CD4-positive, alpha-beta T cell treated with Interleukin-1 beta for 1 hour (primary cell): ENCODE measurements around the gene C6orf62.
"Not testable (repeated sequence)": the region's sequence is repeated elsewhere in the genome, so short reads cannot be mapped to it uniquely, and the experiment has no call there.

Experiments used
- DNase-seq, 2 donors: peaks; one replicate each; pipeline ENCODE4 v3.0.0-alpha.2; 2020 to 2022

C6orf62 gene

DNA sequence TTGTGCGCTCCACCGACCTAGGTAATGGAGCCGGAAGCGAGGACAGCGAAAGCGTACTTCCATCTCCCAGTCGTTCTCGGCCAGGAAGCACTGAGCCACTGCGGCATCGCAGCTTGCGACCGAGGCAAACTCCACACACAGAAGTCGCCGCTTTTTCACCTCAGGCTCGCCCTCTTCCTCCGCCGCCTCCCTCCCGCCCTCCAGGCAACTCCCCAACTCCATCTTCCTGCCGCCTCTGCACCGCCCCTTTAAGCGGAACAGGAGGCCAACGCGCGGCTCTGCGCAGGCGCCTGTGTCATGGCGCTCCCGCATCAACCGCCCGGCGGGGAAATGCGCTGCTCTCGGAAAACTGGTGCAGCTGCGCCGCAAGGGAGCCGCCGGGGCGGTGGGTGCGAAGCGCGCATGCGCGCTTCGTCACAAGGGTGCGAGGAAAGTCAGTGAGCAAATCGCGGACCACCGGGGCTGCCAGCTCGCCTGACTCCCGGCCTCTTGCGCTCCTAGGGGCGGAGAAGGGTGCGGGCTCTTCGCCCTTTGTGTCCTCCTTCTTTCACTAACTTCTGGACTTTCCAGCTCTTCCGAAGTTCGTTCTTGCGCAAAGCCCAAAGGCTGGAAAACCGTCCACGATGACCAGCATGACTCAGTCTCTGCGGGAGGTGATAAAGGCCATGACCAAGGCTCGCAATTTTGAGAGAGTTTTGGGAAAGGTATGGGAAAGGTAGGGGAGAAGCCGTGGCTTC is 52.1 kb downstream of the C6orf62 start, which contains the start of the genes ACOT13 and TDP2:
Gene ACOT13, plus strand, starts transcription at position 437 of the 737 bp plus-strand sequence. Its CDS starts 187 bp downstream, at position 624.
Gene TDP2, minus strand, starts transcription at position 259 of the 737 bp plus-strand sequence. Its CDS starts 37 bp downstream, at position 222.
- DNase-seq = peak; percentile 97 to 98

- DNase-seq = peak in 1 of 2 donors; percentile 35
Observed at GRCh38 chr6:24666097-24666640, 52.8 kb downstream of the C6orf62 start.

- no peak for DNase-seq
Observed at GRCh38 chr6:24664046-24664987, 54.6 kb downstream of the C6orf62 start.

DNA sequence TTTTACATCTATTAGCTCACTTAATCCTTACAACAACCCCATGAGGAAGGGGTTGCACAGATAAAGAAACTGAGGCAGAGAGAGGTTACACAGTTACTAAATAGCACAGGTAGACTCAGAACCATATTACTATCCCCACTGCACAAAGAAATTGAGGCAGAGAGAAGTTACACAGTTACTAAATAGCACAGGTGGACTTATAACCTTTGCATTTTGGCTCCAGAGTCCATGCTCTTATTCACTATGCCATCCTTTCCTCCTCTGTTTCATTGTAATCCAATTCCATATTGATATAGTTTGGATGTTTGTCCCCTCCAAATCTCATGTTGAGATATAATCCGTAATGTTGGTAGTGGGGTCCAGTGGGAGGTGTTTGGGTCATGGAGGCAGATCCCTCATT is 55.8 kb downstream of the C6orf62 start:
- no peak for DNase-seq

- no peak for DNase-seq
Observed at GRCh38 chr6:24662236-24662635, 56.7 kb downstream of the C6orf62 start.

DNA sequence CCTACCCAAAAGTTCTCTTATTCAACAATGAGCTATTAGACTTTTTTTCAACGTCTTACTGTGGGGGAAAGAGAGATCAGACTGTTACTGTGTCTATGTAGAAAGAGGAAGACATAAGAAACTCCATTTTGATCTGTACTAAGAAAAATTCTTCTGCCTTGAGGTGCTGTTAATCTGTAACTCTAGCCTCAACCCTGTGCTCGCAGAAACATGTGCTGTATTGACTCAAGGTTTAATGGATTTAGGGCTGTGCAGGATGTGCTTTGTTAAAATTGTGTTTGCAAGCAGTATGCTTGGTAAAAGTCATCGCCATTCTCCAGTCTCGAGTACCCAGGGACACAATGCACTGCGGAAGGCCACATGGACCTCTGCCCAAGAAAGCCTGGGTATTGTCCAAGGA is 57.2 kb downstream of the C6orf62 start:
- not testable (repeated sequence) for DNase-seq

DNA sequence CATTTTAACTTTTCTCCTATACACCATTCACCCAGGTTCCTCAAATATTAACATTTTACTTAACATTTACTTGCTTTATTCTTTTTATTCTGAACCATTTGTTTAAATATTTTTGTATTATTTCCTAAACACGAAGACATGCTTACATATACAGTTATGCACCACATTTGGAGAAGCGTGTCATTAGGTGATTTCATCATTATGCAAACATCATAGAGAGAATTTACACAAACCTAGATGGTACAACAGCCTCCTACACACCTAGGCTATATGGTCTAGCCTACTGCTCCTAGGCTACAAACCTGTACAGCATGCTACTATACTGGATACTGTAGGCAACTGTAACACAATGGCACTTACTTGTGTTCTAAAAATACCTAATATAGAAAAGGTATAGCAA is 58.8 kb downstream of the C6orf62 start:
- DNase-seq = no peak

DNA sequence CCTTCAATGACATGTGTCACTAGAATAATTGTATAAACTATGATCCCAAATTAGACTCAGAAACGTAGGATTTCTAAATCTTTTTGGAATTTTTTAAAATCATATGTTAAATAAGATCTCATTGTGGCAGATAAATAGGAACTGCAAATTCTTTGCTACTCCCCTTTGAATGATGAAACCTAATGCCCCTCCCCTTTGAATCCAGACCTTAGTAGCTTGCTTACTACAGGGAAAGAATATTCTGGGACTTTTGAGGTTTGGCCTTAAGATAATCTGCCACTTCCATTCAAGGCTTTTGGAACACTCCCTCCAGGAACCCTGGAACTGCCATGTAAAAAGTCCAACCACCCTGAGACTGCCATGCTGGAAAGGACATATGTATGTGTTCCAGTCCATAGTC is 59.4 kb downstream of the C6orf62 start:
- DNase-seq = no peak

GRCh38 chr6:24658573-24659560 is 60.1 kb downstream of the C6orf62 start:
- DNase-seq = peak in 1 of 2 donors; percentile 17

DNA sequence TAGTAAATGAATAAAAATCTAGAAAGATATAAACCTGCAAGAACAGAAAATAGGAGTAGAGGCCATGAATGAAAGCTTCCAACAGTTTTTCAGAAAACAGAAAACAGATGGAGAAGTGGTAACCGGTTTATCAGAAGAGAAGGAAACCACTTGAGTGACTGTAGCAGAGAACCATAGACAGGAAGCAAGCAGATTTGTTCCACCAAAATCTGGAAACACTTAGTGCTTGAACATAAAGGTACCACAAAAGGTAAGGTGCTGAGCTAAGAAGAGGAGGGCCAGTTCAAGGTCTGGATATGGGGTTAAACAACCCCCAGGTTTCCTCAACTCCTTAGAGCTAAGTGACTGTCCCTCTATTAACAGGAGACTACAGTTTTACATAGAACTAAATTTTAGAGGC is 63.7 kb downstream of the C6orf62 start:
- no peak for DNase-seq
